H1 (cell line): Measurements from ENCODE around the gene SLX4IP. TPM values are rescaled to one million over a fixed set of nuclear protein-coding genes. Genes with fewer than 3 reads are reported as not detected.

Experiments
- CTCF ChIA-PET: fragments of 300-600 bp; sonication (Branson Sonifier 250); formaldehyde crosslinking; loops from one replicate; lab custom pipeline; 2021; ENCODE audit not compliant: partially characterized antibody; lab: Charles Lee
- POLR2A ChIA-PET: fragments of 300-600 bp; sonication (Branson Sonifier 250); formaldehyde crosslinking; loops from one replicate; lab custom pipeline; 2021; ENCODE audit warnings: inconsistent platforms; ENCODE audit not compliant: partially characterized antibody; lab: Charles Lee
- DNase-seq, 2 experiments: peaks; one replicate each; pipeline versions ENCODE4 v3.0.0 to v3.0.0-alpha.2; 2010 to 2022; ENCODE audit warnings: low spot score in 2 of 2, low read depth in 1 of 2, mixed read lengths in 1 of 2
- FAIRE-seq: peaks from 2 replicates; lab custom pipeline; 2011; peaks lifted over from hg19 to GRCh38; lab: Jason Lieb, UNC
- H2AFZ ChIP-seq: 2 replicates; pipeline ENCODE4 v1.8.1; 2012; ENCODE audit warnings: low read length, inconsistent platforms
- H2AK5ac ChIP-seq: 2 replicates; pipeline ENCODE4 v1.6.1; 2013; ENCODE audit warnings: low read depth, low read length
- H2BK120ac ChIP-seq: replicated peaks from 2 replicates; pipeline ENCODE3; 2013; ENCODE audit warnings: low read depth, low read length, inconsistent platforms
- H2BK12ac ChIP-seq: 2 replicates; pipeline ENCODE4 v1.6.1; 2013; ENCODE audit warnings: low read depth, low read length
- H2BK15ac ChIP-seq: 2 replicates; pipeline ENCODE4 v1.6.1; 2013; ENCODE audit warnings: low read length
- H2BK20ac ChIP-seq: 2 replicates; pipeline ENCODE4 v1.6.1; 2013; ENCODE audit warnings: low read length
- H2BK5ac ChIP-seq: 2 replicates; pipeline ENCODE4 v1.6.1; 2013; ENCODE audit warnings: low read depth, low read length
- H3K14ac ChIP-seq: 2 replicates; pipeline ENCODE4 v1.6.1; 2013; ENCODE audit warnings: inconsistent platforms; ENCODE audit not compliant: insufficient read length
- H3K18ac ChIP-seq: 2 replicates; pipeline ENCODE4 v1.6.1; 2013; ENCODE audit warnings: low read length; ENCODE audit errors: extremely low read depth
- H3K23ac ChIP-seq: 2 replicates; pipeline ENCODE4 v1.6.1; 2013; ENCODE audit warnings: inconsistent platforms; ENCODE audit not compliant: insufficient read length
- H3K23me2 ChIP-seq: 2 replicates; pipeline ENCODE4 v1.6.1; 2013; ENCODE audit warnings: low read depth, low read length
- H3K27ac ChIP-seq: 2 replicates; pipeline ENCODE4 v1.6.1; 2011; ENCODE audit warnings: low read depth, low read length, inconsistent platforms
- H3K27me3 ChIP-seq, 4 experiments: replicated peaks in 1 of 4; 1 replicate in 1 of 4; 2 replicates in 3 of 4; pipeline versions ENCODE4 v1.6.1 to v1.8.1; 2011 to 2013; ENCODE audit warnings: low read length in 3 of 4, mild to moderate bottlenecking in 3 of 4, inconsistent platforms in 2 of 4, mixed read lengths in 2 of 4, moderate library complexity in 1 of 4; ENCODE audit not compliant: control insufficient read depth in 3 of 4, insufficient read depth in 3 of 4; ENCODE audit errors: extremely low read depth in 1 of 4
- H3K36me3 ChIP-seq, 4 experiments: 2 replicates each; pipeline versions ENCODE4 v1.6.1 to v1.8.1; 2011 to 2013; ENCODE audit warnings: mild to moderate bottlenecking in 4 of 4, low read length in 3 of 4, moderate library complexity in 2 of 4, control low read depth in 1 of 4, inconsistent platforms in 1 of 4; ENCODE audit not compliant: insufficient read depth in 4 of 4, control insufficient read depth in 2 of 4
- H3K4ac ChIP-seq: replicated peaks from 2 replicates; pipeline ENCODE3; 2013; ENCODE audit warnings: low read length, low read depth, mixed read lengths, inconsistent platforms; ENCODE audit not compliant: insufficient read length
- H3K4me1 ChIP-seq, 4 experiments: replicated peaks in 1 of 4; 1 replicate in 1 of 4; 2 replicates in 3 of 4; pipeline versions ENCODE4 v1.6.1 to v1.8.1; 2011 to 2013; ENCODE audit warnings: low read length in 3 of 4, inconsistent platforms in 2 of 4, mixed read lengths in 1 of 4; ENCODE audit not compliant: insufficient read depth in 4 of 4, control insufficient read depth in 3 of 4
- H3K4me2 ChIP-seq, 2 experiments: 2 replicates each; pipeline versions ENCODE4 v1.6.1 to v1.8.1; 2011 to 2013; ENCODE audit warnings: low read depth in 2 of 2, low read length in 2 of 2, control low read depth in 1 of 2, inconsistent platforms in 1 of 2, mild to moderate bottlenecking in 1 of 2; ENCODE audit not compliant: insufficient read depth in 1 of 2
- H3K4me3 ChIP-seq, 4 experiments: fragments of 200-600, 300-600 bp in 1 of 4; sonication (generic), shearing (Covaris generic), sonication (Bioruptor Twin) in 1 of 4; 2 replicates each; pipeline versions ENCODE4 v1.5.1 to v1.8.1; 2011 to 2016; ENCODE audit warnings: low read length in 4 of 4, low read depth in 3 of 4, control low read depth in 2 of 4, inconsistent platforms in 2 of 4, mild to moderate bottlenecking in 2 of 4, mixed read lengths in 1 of 4, moderate library complexity in 1 of 4; ENCODE audit not compliant: insufficient read depth in 2 of 4; ENCODE audit errors: extremely low read depth in 1 of 4
- H3K56ac ChIP-seq: replicated peaks from 2 replicates; pipeline ENCODE3; 2013; ENCODE audit warnings: low read depth, mild to moderate bottlenecking, mixed read lengths, low read length, inconsistent platforms; ENCODE audit not compliant: insufficient read length
- H3K79me1 ChIP-seq: 2 replicates; pipeline ENCODE4 v1.6.1; 2013; ENCODE audit warnings: low read depth, low read length, control low read depth
- H3K79me2 ChIP-seq, 2 experiments: 2 replicates each; pipeline versions ENCODE4 v1.6.1 to v1.8.1; 2012 to 2013; ENCODE audit warnings: low read length in 2 of 2, mild to moderate bottlenecking in 2 of 2, inconsistent platforms in 1 of 2; ENCODE audit not compliant: insufficient read depth in 2 of 2, control insufficient read depth in 1 of 2
- H3K9ac ChIP-seq, 4 experiments: replicated peaks in 1 of 4; 1 replicate in 1 of 4; 2 replicates in 3 of 4; pipeline versions ENCODE4 v1.6.1 to v1.8.1; 2011 to 2013; ENCODE audit warnings: low read depth in 3 of 4, low read length in 3 of 4, control low read depth in 2 of 4, mild to moderate bottlenecking in 2 of 4, moderate library complexity in 2 of 4, inconsistent platforms in 1 of 4; ENCODE audit errors: extremely low read depth in 1 of 4
- H3K9me3 ChIP-seq, 2 experiments: 2 replicates each; pipeline versions ENCODE4 v1.6.1 to v1.8.1; 2012 to 2013; ENCODE audit warnings: mild to moderate bottlenecking in 2 of 2, moderate library complexity in 2 of 2, control low read depth in 1 of 2, inconsistent platforms in 1 of 2, low read depth in 1 of 2, low read length in 1 of 2, mixed read lengths in 1 of 2; ENCODE audit not compliant: insufficient read depth in 2 of 2
- H4K20me1 ChIP-seq, 2 experiments: replicated peaks in 1 of 2; 2 replicates each; pipeline versions ENCODE3 to v1.8.1; 2011 to 2013; ENCODE audit warnings: inconsistent platforms in 2 of 2, low read length in 2 of 2, mild to moderate bottlenecking in 1 of 2; ENCODE audit not compliant: insufficient read depth in 2 of 2, control insufficient read depth in 1 of 2
- H4K5ac ChIP-seq: 2 replicates; pipeline ENCODE4 v1.6.1; 2013; ENCODE audit warnings: low read length, low read depth, mixed read lengths, inconsistent platforms; ENCODE audit not compliant: insufficient read length
- H4K8ac ChIP-seq: 2 replicates; pipeline ENCODE4 v1.8.0; 2013; ENCODE audit warnings: mild to moderate bottlenecking, moderate library complexity, low read length, inconsistent platforms; ENCODE audit not compliant: insufficient read depth; ENCODE audit errors: extremely low read depth
- H4K91ac ChIP-seq: replicated peaks from 2 replicates; pipeline ENCODE3; 2013; ENCODE audit warnings: low read length, mixed read lengths, inconsistent platforms; ENCODE audit not compliant: insufficient read length
- ASH2L ChIP-seq: fragments of 200-600, 300-600 bp; sonication (generic); IDR thresholded peaks from one replicate; pipeline ENCODE4 v1.7.1; 2017; ENCODE audit warnings: low read length
- CHD2 ChIP-seq: IDR thresholded peaks from 2 replicates; pipeline ENCODE4 v1.6.1; 2012; ENCODE audit warnings: low read length, improper control_type of control experiment
- GTF2F1 ChIP-seq: IDR thresholded peaks from 2 replicates; pipeline ENCODE4 v1.6.1; 2012; ENCODE audit warnings: low read depth, low read length, improper control_type of control experiment, borderline replicate concordance
- HDAC2 ChIP-seq, 2 experiments: fragments of 300-600 bp in 1 of 2; sonication (generic) in 1 of 2; IDR thresholded peaks; 2 replicates each; pipeline ENCODE4 v1.6.1; 2011 to 2012; ENCODE audit warnings: low read depth in 2 of 2, low read length in 2 of 2, mild to moderate bottlenecking in 2 of 2, moderate library complexity in 2 of 2, borderline replicate concordance in 1 of 2, inconsistent platforms in 1 of 2
- whole genome bisulfite sequencing, 2 experiments: shearing (Covaris generic) in 1 of 2; methylation state at CpG; one replicate each; pipeline versions ENCODE4 v1.1.6 to v1.1.7; 2013 to 2015; ENCODE audit warnings: low lambda C conversion rate in 2 of 2, mixed read lengths in 2 of 2, inconsistent platforms in 1 of 2, low coverage in 1 of 2, missing lambda C conversion rate in 1 of 2; ENCODE audit not compliant: insufficient replicate concordance in 2 of 2, insufficient coverage in 1 of 2, insufficient read length in 1 of 2; ENCODE audit errors: extremely low coverage in 1 of 2, missing lambda C conversion rate in 1 of 2; 5-methylcytosine and 5-hydroxymethylcytosine counted together
- polyA plus RNA-seq, 7 experiments: library from polyadenylated mRNA; depleted of rRNA in 3 of 7; stranded (reverse) in 5 of 7; unstranded in 2 of 7; fragments of >200 nt in 5 of 7; fragments of 200-250 nt in 2 of 7; gene quantifications; 1 replicate in 5 of 7; 2 replicates in 1 of 7; 4 replicates in 1 of 7; pipeline versions ENCODE4 v1.2.1 to v1.2.3, GENCODE V29; 2011 to 2013; ENCODE audit warnings: missing spikeins in 2 of 7, mixed read lengths in 2 of 7
- total RNA-seq: library from RNA; stranded (reverse); fragmentation: NEBNext Ultra II Directional; extraction: Animal tissue kit (Norgen Biotek cat#: 25700); gene quantifications from 2 replicates; pipeline ENCODE4 v1.2.1, GENCODE V29; 2021
- TF ChIP-seq, protein P1 (sequence below): IDR thresholded peaks from 2 replicates; pipeline ENCODE4 v1.6.1; 2012; ENCODE audit warnings: inconsistent platforms

Gene SLX4IP
- total and polyA plus RNA-seq, 2 of the 8 experiments (the other 6 are each of a cell fraction or from before 2014, with no cell fraction given): 2.4 to 8.7 TPM

DNA sequence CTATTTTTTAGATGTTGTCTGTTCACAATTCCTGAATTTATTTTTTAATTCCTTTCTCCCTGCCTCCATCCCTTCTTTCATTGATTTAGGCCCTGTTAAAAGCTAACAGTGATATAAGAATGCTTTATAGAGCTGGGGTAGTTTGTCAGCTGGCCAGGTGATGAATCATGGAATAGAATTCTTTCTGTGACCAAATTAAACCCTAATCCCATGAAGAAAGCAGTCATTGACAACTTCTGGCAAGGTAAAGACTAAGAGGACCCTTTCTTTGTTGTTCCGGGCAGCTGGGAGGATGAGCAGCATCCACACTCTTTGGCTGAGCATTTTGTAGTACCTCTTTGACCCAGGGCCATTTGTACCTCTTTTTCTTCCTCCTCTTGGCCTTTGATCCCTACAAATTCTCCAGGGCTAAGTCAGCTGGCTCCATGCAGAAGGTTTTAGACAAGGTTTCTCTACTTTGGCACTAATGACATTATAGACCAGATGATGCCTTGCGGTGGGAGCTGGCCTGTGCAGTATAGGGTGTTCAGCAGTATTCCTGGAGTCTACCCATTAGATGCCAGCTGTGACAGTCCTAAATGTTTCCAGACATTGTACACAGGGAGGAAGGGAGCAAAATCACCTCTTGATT lies 102.9 kb downstream of the SLX4IP start:
- H3K9me3 ChIP-seq: no peaks in the 10 kb centered on the region
- no peak overlapping the region for H3K27ac ChIP-seq
- no peak for DNase-seq
- WGBS, 2 experiments: 100% methylated on average over 2 of the region's 2 CpGs; no CpG with 5 or more reads in 1 of the 2 experiments
- no peak overlapping the region for H2AK5ac ChIP-seq
- no peak overlapping the region for H2AFZ ChIP-seq
- no peak overlapping the region for H4K91ac ChIP-seq
- H3K4ac ChIP-seq: no peak overlapping the region
- ChIA-PET POLR2A (no interaction called here), CTCF (interaction anchor here (0.6 to 3.9 kb wide), 8 partner anchors 9 to 111 kb away, joined by 3 to 26 read pairs (median 4); no protein-coding TSS in a partner anchor)
- no peaks in the 10 kb centered on the region for H3K79me1 ChIP-seq
- no peak overlapping the region for H2BK20ac ChIP-seq
- TF ChIP-seq HDAC2 (IDR thresholded peaks at IDR 0.05; ENCODE audit: borderline replicate concordance in 1 of 2, low read depth in 2 of 2, low read length in 2 of 2) (no peak), GTF2F1 (no peak), CHD2 (no peak), ASH2L (no peak)
- TF ChIP-seq, protein P1, sequence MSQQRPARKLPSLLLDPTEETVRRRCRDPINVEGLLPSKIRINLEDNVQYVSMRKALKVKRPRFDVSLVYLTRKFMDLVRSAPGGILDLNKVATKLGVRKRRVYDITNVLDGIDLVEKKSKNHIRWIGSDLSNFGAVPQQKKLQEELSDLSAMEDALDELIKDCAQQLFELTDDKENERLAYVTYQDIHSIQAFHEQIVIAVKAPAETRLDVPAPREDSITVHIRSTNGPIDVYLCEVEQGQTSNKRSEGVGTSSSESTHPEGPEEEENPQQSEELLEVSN: no peak
- H3K36me3 ChIP-seq: no peaks in the 10 kb centered on the region
- no peak overlapping the region for H4K8ac ChIP-seq
- H3K27me3 ChIP-seq: no peaks in the 10 kb centered on the region
- no peak overlapping the region for H3K9ac ChIP-seq
- no peak overlapping the region for H2BK5ac ChIP-seq
- H3K14ac ChIP-seq: no peak overlapping the region
- H2BK120ac ChIP-seq: no peak overlapping the region
- H2BK15ac ChIP-seq: no peak overlapping the region
- H3K4me3 ChIP-seq: no peak overlapping the region
- peaks cover 0 to 3% (median 1%) of the 10 kb centered on the region in 4 experiments; a peak in 4 of 7 replicates for H3K4me1 ChIP-seq
- H4K20me1 ChIP-seq: no peaks in the 10 kb centered on the region
- H3K18ac ChIP-seq: no peak overlapping the region
- no peak overlapping the region for H2BK12ac ChIP-seq
- H3K4me2 ChIP-seq: no peak overlapping the region
- no peaks in the 10 kb centered on the region for H3K79me2 ChIP-seq
- H3K56ac ChIP-seq: no peak overlapping the region
- H4K5ac ChIP-seq: no peak overlapping the region
- FAIRE-seq: no peak
- no peaks in the 10 kb centered on the region for H3K23me2 ChIP-seq
- H3K23ac ChIP-seq: no peak overlapping the region
